Calu3 (cell line): Measurements from ENCODE around the gene ABCA6. TPM values are rescaled to one million over a fixed set of nuclear protein-coding genes. Genes with fewer than 3 reads are reported as not detected.

Experiments used
- BruUV-seq: library from RNA; stranded (reverse); fragments of 400-500 nt; replicated peaks from 2 replicates; lab custom pipeline; 2021; lab: Mats Ljungman, UMichigan
- CTCF ChIA-PET: fragments of 300-600 bp; sonication (Branson Sonifier 250); formaldehyde crosslinking; loops from one replicate; lab custom pipeline; 2022; ENCODE audit warnings: antibody characterized with exemption; lab: Charles Lee
- DNase-seq: peaks from one replicate; pipeline ENCODE4 v3.0.0; 2022
- H3K27ac Mint-ChIP-seq: one replicate; pipeline ENCODE4 v1.8.0; 2022; ENCODE audit warnings: mixed read lengths; ENCODE audit not compliant: unreplicated experiment
- H3K27me3 Mint-ChIP-seq: one replicate; pipeline ENCODE4 v1.8.0; 2022; ENCODE audit warnings: mixed read lengths; ENCODE audit not compliant: unreplicated experiment
- H3K36me3 Mint-ChIP-seq: one replicate; pipeline ENCODE4 v1.8.0; 2022; ENCODE audit warnings: mild to moderate bottlenecking, moderate library complexity, mixed read lengths; ENCODE audit not compliant: insufficient read depth, unreplicated experiment
- H3K4me1 Mint-ChIP-seq: one replicate; pipeline ENCODE4 v1.8.0; 2022; ENCODE audit warnings: mild to moderate bottlenecking, low read depth, mixed read lengths; ENCODE audit not compliant: unreplicated experiment
- H3K4me3 Mint-ChIP-seq: one replicate; pipeline ENCODE4 v1.8.0; 2022; ENCODE audit warnings: mild to moderate bottlenecking, low read depth, moderate library complexity, mixed read lengths; ENCODE audit not compliant: unreplicated experiment
- H3K9me3 Mint-ChIP-seq: one replicate; pipeline ENCODE4 v1.8.0; 2022; ENCODE audit warnings: low read depth, mixed read lengths; ENCODE audit not compliant: unreplicated experiment
- intact Hi-C: fragments of 100-400 bp; cut with micrococcal nuclease; formaldehyde crosslinking; loops from one replicate; pipeline ENCODE4 v1.10.0; 2022; ENCODE audit not compliant: unreplicated experiment
- total RNA-seq: library from RNA; stranded (reverse); gene quantifications from 2 replicates; pipeline ENCODE4 v1.2.3, GENCODE V29; 2022
- TF ChIP-seq, protein P1 (sequence below): fragments of 200-600 bp; IDR thresholded peaks from one replicate; pipeline ENCODE4 v1.8.0; 2022; ENCODE audit warnings: antibody characterized with exemption; ENCODE audit not compliant: unreplicated experiment

Gene ABCA6
- total RNA-seq, 1 experiment from 2014 or later = not detected

DNA sequence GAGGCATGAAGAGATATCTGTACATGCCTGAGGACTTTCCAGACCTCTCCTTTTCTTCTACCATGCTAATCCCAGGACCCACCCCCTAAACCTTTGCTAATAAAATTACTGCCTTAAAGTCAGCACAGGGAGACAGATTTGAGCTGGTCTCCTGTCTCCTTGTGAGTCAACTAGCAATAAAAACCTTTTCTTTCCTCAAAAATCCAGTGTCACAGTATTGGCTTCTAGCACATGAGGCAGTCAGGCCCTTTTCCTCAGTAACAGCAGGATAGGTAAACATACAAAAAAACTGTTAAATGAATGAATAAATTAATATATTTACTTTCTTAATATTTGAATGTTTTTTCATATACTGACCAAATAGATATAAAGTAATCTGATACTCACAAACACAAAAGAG lies 45.6 kb upstream of the ABCA6 start:
- H3K27ac Mint-ChIP-seq = no peak overlapping the region
- H3K36me3 Mint-ChIP-seq = no peaks in the 10 kb centered on the region
- no peaks in the 10 kb centered on the region for H3K9me3 Mint-ChIP-seq
- no peaks in the 10 kb centered on the region for H3K4me1 Mint-ChIP-seq
- BruUV-seq = no TSS peak
- H3K4me3 Mint-ChIP-seq = no peak overlapping the region
- DNase-seq = no peak
- intact Hi-C loops = no loop called here
- CTCF ChIA-PET = no interaction called here
- TF ChIP-seq, protein P1, sequence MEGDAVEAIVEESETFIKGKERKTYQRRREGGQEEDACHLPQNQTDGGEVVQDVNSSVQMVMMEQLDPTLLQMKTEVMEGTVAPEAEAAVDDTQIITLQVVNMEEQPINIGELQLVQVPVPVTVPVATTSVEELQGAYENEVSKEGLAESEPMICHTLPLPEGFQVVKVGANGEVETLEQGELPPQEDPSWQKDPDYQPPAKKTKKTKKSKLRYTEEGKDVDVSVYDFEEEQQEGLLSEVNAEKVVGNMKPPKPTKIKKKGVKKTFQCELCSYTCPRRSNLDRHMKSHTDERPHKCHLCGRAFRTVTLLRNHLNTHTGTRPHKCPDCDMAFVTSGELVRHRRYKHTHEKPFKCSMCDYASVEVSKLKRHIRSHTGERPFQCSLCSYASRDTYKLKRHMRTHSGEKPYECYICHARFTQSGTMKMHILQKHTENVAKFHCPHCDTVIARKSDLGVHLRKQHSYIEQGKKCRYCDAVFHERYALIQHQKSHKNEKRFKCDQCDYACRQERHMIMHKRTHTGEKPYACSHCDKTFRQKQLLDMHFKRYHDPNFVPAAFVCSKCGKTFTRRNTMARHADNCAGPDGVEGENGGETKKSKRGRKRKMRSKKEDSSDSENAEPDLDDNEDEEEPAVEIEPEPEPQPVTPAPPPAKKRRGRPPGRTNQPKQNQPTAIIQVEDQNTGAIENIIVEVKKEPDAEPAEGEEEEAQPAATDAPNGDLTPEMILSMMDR = no peak
- H3K27me3 Mint-ChIP-seq = no peaks in the 10 kb centered on the region

DNA sequence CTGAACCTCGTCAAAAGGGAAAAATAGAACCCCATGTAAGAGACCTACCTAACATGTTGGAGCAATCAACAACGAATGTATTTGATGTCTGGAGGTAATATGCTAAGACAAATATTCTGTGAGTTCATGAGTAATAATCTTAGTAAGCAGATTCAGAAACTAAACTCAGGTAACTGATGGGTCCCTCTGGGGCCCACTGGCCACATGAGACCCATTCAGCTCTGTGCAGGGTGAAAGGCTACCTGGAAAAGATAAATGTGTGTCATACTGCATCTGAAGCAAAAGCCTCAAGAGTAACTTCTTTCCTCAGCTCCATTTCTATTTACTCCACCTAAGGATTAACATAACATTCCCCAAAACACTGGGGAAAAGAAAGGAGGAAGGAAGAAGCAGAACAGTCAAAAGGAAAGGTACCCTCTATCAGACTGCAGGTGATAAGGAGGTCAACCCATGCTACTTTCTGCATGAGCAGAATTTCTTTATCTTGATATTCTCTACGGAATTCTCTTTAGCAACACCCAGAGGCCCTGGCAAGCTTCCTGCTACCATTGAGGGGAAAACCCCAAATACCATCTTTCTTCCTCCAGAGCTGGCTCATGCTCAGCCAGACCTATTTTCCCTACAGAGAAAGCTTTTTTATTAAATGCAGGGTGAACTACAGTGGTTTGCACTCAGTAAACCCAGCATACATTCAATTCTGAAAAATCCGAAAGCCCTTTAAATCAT lies 37.7 kb upstream of the ABCA6 start:
- no TSS peak for BruUV-seq
- CTCF ChIA-PET = interaction anchor here (1.6 kb wide), 1 partner anchor 37 kb away, joined by 3 read pairs; the partner anchor contains the start of gene ABCA6
- no peaks in the 10 kb centered on the region for H3K36me3 Mint-ChIP-seq
- H3K27me3 Mint-ChIP-seq = no peaks in the 10 kb centered on the region
- no peak overlapping the region for H3K4me3 Mint-ChIP-seq
- intact Hi-C loops = loop anchor here (5.0 kb wide), 2 partner anchors 87 to 132 kb away; no protein-coding TSS in a partner anchor
- TF ChIP-seq, protein P1 = no peak
- peaks cover 50% of the 10 kb centered on the region for H3K4me1 Mint-ChIP-seq
- H3K9me3 Mint-ChIP-seq = peaks cover 4% of the 10 kb centered on the region
- H3K27ac Mint-ChIP-seq = no peak overlapping the region
- peak; percentile 60 for DNase-seq

DNA sequence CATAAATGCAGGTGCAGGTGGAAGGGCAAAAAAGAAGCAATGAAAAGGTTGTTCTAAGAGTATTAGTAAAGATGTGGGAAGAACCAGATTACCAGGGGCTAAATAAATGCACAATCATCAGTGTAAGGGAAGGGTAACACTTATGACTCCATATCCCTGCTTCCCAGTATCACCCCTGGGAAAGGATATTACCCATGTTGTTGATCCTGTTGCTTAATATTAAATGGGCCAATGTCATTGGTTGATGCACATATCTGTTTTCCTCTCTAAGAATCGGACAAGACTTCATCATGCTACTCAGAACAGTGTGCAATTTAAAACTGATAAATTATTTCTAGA lies 34.7 kb upstream of the ABCA6 start:
- peaks cover 4% of the 10 kb centered on the region for H3K9me3 Mint-ChIP-seq
- TF ChIP-seq, protein P1 = no peak
- H3K4me1 Mint-ChIP-seq = peaks cover 68% of the 10 kb centered on the region
- BruUV-seq = no TSS peak
- no peaks in the 10 kb centered on the region for H3K27me3 Mint-ChIP-seq
- no peak overlapping the region for H3K4me3 Mint-ChIP-seq
- CTCF ChIA-PET = no interaction called here
- no peaks in the 10 kb centered on the region for H3K36me3 Mint-ChIP-seq
- peak overlapping the region; percentile 94 for H3K27ac Mint-ChIP-seq
- no peak for DNase-seq
- intact Hi-C loops = loop anchor here (5.0 kb wide), 2 partner anchors 84 to 129 kb away; no protein-coding TSS in a partner anchor

DNA sequence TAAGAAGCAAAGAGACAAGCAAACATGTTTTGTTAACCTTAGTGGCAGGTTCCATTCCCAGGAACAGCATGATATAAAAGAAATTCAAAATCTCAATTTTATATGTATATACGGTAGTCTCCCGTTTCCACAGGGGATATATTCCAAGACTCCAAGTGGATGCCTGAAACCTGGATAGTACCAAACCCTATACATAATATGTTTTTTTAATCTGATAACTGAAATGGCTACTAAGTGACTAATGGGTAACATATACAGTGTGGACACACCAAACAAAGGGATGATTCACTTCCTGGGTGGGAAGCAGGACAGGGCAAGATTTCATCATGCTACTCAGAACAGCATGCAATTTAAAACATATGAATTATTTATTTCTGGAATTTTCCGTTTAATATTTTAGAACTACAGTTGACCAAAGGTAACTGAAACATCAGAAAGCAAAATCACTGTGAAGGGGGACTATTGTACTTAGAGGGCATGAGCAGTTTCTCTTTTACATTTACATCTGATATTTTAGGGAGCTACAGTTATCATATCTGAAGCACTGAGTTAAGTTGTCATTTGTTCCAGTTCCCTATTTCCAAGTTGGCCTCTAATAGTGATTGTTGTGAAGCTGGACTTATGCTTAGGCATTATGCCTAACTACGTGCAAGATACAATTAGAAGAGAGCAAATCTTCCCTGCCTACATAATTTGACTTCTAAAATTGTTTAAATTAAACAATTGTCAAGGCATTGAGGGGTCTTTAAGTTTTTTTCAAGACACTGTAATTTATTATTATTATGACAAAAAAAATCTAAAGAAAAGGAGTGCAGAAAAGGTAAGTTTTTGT lies 34.1 kb upstream of the ABCA6 start:
- Mint-ChIP-seq H3K4me1 (peaks cover 68% of the 10 kb centered on the region), H3K27me3 (no peaks in the 10 kb centered on the region), H3K36me3 (no peaks in the 10 kb centered on the region), H3K4me3 (peak overlapping the region; percentile 12), H3K9me3 (peaks cover 4% of the 10 kb centered on the region), H3K27ac (peak overlapping the region; percentile 94)
- TF ChIP-seq, protein P1 = no peak
- CTCF ChIA-PET = no interaction called here
- peak; percentile 24 for DNase-seq
- no TSS peak for BruUV-seq
- intact Hi-C loops = loop anchor here (5.0 kb wide), 2 partner anchors 84 to 129 kb away; no protein-coding TSS in a partner anchor
